ENCODE results near the gene TMEM50B.

TMEM50B gene

DNA sequence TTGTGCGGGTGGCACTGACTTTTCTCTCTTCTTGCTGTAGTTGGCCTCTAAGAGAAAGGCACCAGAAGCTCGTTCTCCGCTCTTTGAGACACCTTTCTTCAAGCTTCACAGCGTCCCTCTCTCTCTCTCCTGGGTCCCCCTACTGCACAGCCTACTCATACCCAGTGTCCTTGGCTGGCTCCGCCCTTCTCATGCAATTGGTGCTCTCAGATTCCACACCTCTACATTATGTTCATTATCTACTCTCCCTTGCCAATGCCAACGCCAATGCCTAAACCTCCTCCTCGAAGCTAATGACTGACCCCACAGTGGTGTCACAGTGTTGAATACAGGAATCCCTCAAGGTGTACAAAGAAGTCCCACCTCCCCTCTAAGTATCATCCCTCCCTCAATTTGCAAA is 16.6 kb upstream of the TMEM50B start:
- TF ChIP-seq SPI1 (IDR thresholded peaks at IDR 0.05; ENCODE audit: low read depth, low read length) = no peak
- no peak for TF ChIP-seq POU2F2 (IDR thresholded peaks at IDR 0.05; ENCODE audit: low read depth, low read length)
- no peak for TF ChIP-seq PAX5 (IDR thresholded peaks at IDR 0.05; ENCODE audit: insufficient read depth, low read length, severe bottlenecking)
- no peak for TF ChIP-seq POLR2A (IDR thresholded peaks at IDR 0.05; ENCODE audit: low read depth, low read length)
- TF ChIP-seq TAF1 (IDR thresholded peaks at IDR 0.05; ENCODE audit: low read depth, low read length) = no peak
- no peak for TF ChIP-seq POLR2AphosphoS5 (IDR thresholded peaks at IDR 0.05; ENCODE audit: low read depth, low read length)
- FAIRE-seq (no peak), DNase-seq (ENCODE audit: insufficient read length, low spot score) (no peak)

- TF ChIP-seq POLR2A (IDR thresholded peaks at IDR 0.05; ENCODE audit: low read depth, low read length) (no peak), TAF1 (IDR thresholded peaks at IDR 0.05; ENCODE audit: low read depth, low read length) (no peak), POU2F2 (IDR thresholded peaks at IDR 0.05; ENCODE audit: low read depth, low read length) (no peak), PAX5 (IDR thresholded peaks at IDR 0.05; ENCODE audit: insufficient read depth, low read length, severe bottlenecking) (no peak), SPI1 (IDR thresholded peaks at IDR 0.05; ENCODE audit: low read depth, low read length) (no peak), POLR2AphosphoS5 (IDR thresholded peaks at IDR 0.05; ENCODE audit: low read depth, low read length) (no peak)
- DNase-seq (ENCODE audit: insufficient read length, low spot score) (no peak), FAIRE-seq (no peak)
Observed at GRCh38 chr21:33495743-33496142, 16.0 kb upstream of the TMEM50B start.

DNA sequence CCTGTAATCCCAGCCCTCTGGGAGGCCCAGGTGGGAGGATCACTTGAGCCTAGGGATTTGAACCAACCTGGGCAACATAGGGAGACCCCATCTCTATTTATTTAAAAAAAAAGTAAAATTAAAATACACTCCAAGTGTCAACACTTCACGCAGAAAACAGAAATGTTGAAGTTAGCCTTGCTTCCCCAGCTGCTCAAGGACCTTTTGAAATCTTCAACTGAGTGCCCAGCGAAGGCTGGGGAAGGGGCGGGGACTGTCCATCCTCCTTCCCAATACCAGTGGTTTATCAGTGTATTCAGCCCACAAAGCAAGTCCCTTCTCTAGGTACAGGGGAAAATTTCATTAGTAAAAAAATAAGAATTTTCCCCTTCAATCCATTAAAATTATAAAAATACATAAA is 14.0 kb upstream of the TMEM50B start:
- no peak for DNase-seq (ENCODE audit: insufficient read length, low spot score)
- FAIRE-seq = no peak
- TF ChIP-seq POLR2AphosphoS5 (IDR thresholded peaks at IDR 0.05; ENCODE audit: low read depth, low read length) (no peak), SPI1 (IDR thresholded peaks at IDR 0.05; ENCODE audit: low read depth, low read length) (no peak), POU2F2 (IDR thresholded peaks at IDR 0.05; ENCODE audit: low read depth, low read length) (no peak), TAF1 (IDR thresholded peaks at IDR 0.05; ENCODE audit: low read depth, low read length) (no peak), PAX5 (IDR thresholded peaks at IDR 0.05; ENCODE audit: insufficient read depth, low read length, severe bottlenecking) (no peak), POLR2A (IDR thresholded peaks at IDR 0.05; ENCODE audit: low read depth, low read length) (no peak)

GRCh38 chr21:33492571-33492970 is 12.8 kb upstream of the TMEM50B start:
- DNase-seq (ENCODE audit: insufficient read length, low spot score) = no peak
- FAIRE-seq = no peak
- TF ChIP-seq PAX5 (IDR thresholded peaks at IDR 0.05; ENCODE audit: insufficient read depth, low read length, severe bottlenecking) = no peak

DNA sequence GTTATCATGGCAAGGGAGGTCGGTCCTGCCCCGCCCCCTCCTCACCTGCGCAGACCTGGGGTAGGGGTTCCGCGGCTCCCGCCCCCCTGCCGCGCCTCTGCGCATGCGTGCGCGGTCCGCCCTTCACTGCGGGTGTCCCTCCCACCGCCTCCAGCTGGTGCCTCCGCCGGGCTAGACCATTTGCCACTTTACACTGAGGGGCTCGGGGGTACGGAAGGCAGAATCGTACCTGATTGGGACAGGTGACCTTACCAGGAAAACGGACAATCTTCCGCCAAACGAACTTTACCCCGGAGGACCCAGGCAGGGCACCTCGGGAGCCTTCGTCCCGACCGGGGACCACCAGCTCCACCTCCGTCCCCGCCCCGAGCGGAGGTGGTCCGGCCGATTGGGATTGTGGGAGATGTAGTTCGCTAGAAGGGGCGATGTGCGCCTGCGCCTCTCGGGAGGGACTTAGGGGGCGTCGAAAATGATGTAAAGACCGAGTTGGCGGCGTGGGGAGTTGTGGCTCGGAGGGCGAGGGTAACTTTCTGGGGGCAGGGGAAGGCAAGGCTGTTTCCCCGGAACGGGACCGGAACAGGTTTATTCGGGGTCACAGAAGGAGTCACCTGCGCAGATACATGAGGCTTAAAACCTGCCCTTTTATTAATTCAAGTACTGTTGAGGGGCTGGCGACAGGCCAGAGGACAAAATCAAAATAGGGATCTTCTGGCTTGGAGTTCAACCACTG is 11.8 kb upstream of the TMEM50B start, which contains the start of gene DNAJC28:
DNAJC28 (minus strand) TSS at position 344 of the 730 bp plus-strand sequence. CDS start 2,323 bp downstream, outside the sequence.
- FAIRE-seq (peak; percentile 98), DNase-seq (ENCODE audit: insufficient read length, low spot score) (peak; percentile 92)
- TF ChIP-seq POU2F2 (IDR thresholded peaks at IDR 0.05; ENCODE audit: low read depth, low read length) (no peak), POLR2AphosphoS5 (IDR thresholded peaks at IDR 0.05; ENCODE audit: low read depth, low read length) (peak; percentile 62; the same call in 1 of the 2 replicates)

- no peak for TF ChIP-seq PAX5 (IDR thresholded peaks at IDR 0.05; ENCODE audit: insufficient read depth, low read length, severe bottlenecking)
- TF ChIP-seq TAF1 (IDR thresholded peaks at IDR 0.05; ENCODE audit: low read depth, low read length) = 0 out of 2 replicates have a peak, but pooled peaks have one; percentile 11
- no peak for FAIRE-seq
- no peak for DNase-seq (ENCODE audit: insufficient read length, low spot score)
Observed at GRCh38 chr21:33490991-33491372, 11.2 kb upstream of the TMEM50B start.

DNA sequence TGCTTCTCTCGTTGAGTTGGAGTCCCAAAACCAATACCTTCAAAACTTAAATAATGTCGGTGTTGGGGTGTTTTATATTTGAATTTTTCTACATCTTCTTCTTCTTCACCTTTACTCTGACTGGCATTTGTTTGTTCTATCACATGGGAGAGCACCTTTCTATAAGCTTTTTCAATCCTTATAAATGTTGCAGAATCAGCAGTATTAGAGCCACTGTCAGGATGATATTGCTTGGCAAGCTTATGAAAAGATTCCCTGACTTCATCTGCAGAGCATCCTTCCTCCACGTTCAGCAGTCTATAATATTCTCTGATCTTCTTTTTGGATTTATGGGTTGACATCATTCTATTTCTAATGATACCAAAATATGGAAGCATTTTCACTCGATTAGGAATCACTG is 9.2 kb upstream of the TMEM50B start:
- FAIRE-seq (no peak), DNase-seq (ENCODE audit: insufficient read length, low spot score) (no peak)
- TF ChIP-seq PAX5 (IDR thresholded peaks at IDR 0.05; ENCODE audit: insufficient read depth, low read length, severe bottlenecking) (no peak), POLR2AphosphoS5 (IDR thresholded peaks at IDR 0.05; ENCODE audit: low read depth, low read length) (no peak), TAF1 (IDR thresholded peaks at IDR 0.05; ENCODE audit: low read depth, low read length) (no peak), POLR2A (IDR thresholded peaks at IDR 0.05; ENCODE audit: low read depth, low read length) (no peak), SPI1 (IDR thresholded peaks at IDR 0.05; ENCODE audit: low read depth, low read length) (no peak), POU2F2 (IDR thresholded peaks at IDR 0.05; ENCODE audit: low read depth, low read length) (no peak)

GRCh38 chr21:33487996-33488395 is 8.2 kb upstream of the TMEM50B start:
- TF ChIP-seq TAF1 (IDR thresholded peaks at IDR 0.05; ENCODE audit: low read depth, low read length) = no peak
- TF ChIP-seq POLR2AphosphoS5 (IDR thresholded peaks at IDR 0.05; ENCODE audit: low read depth, low read length) = no peak
- no peak for TF ChIP-seq POU2F2 (IDR thresholded peaks at IDR 0.05; ENCODE audit: low read depth, low read length)
- no peak for TF ChIP-seq PAX5 (IDR thresholded peaks at IDR 0.05; ENCODE audit: insufficient read depth, low read length, severe bottlenecking)
- FAIRE-seq (no peak), DNase-seq (ENCODE audit: insufficient read length, low spot score) (no peak)

DNA sequence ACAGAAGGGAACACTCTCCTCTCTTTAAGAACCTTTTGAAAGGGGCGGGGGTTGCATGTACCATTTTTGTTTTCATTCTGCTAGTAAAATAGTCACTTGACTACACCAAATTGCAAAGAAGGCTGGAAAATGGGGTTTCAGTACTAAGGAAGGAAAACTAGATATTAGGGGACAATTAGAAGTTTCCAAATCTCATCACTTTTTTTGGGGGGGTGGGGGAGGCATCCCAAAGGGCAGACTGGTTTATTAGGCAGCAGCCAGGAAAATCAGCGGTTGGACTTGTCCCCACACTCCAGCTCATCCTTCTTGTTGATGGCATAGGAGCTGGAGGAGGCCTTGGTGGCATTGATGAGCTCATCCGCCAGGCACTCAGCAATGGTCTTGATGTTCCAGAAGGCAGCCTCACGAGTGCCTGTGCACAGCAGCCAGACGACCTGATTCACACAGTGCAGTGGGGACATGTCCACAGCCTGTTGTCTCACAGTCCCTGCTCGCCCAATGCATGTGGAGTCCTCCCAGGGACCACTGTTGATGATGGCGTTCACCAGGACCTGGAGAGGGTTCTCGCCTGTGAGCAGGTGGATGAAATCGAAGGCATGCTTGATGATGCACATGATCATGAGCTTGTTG is 1.7 kb upstream of the TMEM50B start:
- no peak for DNase-seq (ENCODE audit: insufficient read length, low spot score)
- no peak for FAIRE-seq
- TF ChIP-seq POU2F2 (IDR thresholded peaks at IDR 0.05; ENCODE audit: low read depth, low read length) (no peak), POLR2A (IDR thresholded peaks at IDR 0.05; ENCODE audit: low read depth, low read length) (no peak), POLR2AphosphoS5 (IDR thresholded peaks at IDR 0.05; ENCODE audit: low read depth, low read length) (no peak), PAX5 (IDR thresholded peaks at IDR 0.05; ENCODE audit: insufficient read depth, low read length, severe bottlenecking) (no peak), SPI1 (IDR thresholded peaks at IDR 0.05; ENCODE audit: low read depth, low read length) (no peak)

GRCh38 chr21:33480481-33481103 is 818 bp upstream of the TMEM50B start:
- no peak for TF ChIP-seq TAF1 (IDR thresholded peaks at IDR 0.05; ENCODE audit: low read depth, low read length)
- TF ChIP-seq POLR2A (IDR thresholded peaks at IDR 0.05; ENCODE audit: low read depth, low read length) = no peak
- TF ChIP-seq POU2F2 (IDR thresholded peaks at IDR 0.05; ENCODE audit: low read depth, low read length) = no peak
- no peak for TF ChIP-seq SPI1 (IDR thresholded peaks at IDR 0.05; ENCODE audit: low read depth, low read length)
- no peak for TF ChIP-seq PAX5 (IDR thresholded peaks at IDR 0.05; ENCODE audit: insufficient read depth, low read length, severe bottlenecking)
- TF ChIP-seq POLR2AphosphoS5 (IDR thresholded peaks at IDR 0.05; ENCODE audit: low read depth, low read length) = no peak
- FAIRE-seq (no peak), DNase-seq (ENCODE audit: insufficient read length, low spot score) (no peak)

Data from GM12891 (cell line).